Lung microvascular endothelial cell (primary cell): ENCODE results near the gene MSGN1. TPM values are rescaled to one million over a fixed set of nuclear protein-coding genes. Genes with fewer than 3 reads are reported as not detected.
"Not testable (repeated sequence)": the region's sequence is repeated elsewhere in the genome, so short reads cannot be mapped to it uniquely, and the experiment has no call there.

Experiments
- DNase-seq, 2 donors: peaks; one replicate each; pipeline versions ENCODE4 v3.0.0 to v3.0.0-alpha.2; 2010; ENCODE audit warnings: low read depth in 2 of 2
- total RNA-seq: library from RNA; depleted of rRNA; stranded (reverse); fragments of >200 nt; gene quantifications from 2 replicates; pipeline ENCODE4 v1.2.1, GENCODE V29; 2014

The MSGN1 gene
- total RNA-seq, 1 donor from 2014 or later, result not detected

DNA sequence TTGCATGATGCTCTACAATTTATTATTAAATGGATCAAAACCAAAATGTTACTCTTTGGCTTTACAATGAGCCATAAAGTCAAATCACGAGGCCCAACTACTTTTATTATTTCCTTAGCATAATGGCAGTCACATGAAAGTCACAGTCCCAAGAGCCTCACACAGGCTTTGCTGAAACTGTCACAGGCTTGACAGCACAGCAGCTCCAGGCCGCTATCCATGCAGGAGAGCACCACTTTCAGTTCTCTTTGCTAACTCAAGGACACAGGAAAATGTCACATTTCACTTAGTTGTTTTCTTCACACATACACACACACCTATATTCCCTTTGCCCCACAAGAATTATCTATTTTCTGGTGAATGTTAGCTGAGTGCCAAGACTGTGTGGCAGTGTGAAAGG lies 11.1 kb upstream of the MSGN1 start:
- DNase-seq, result no peak

- no peak for DNase-seq
Observed at GRCh38 chr2:17805717-17806363, 10.4 kb upstream of the MSGN1 start.

DNA sequence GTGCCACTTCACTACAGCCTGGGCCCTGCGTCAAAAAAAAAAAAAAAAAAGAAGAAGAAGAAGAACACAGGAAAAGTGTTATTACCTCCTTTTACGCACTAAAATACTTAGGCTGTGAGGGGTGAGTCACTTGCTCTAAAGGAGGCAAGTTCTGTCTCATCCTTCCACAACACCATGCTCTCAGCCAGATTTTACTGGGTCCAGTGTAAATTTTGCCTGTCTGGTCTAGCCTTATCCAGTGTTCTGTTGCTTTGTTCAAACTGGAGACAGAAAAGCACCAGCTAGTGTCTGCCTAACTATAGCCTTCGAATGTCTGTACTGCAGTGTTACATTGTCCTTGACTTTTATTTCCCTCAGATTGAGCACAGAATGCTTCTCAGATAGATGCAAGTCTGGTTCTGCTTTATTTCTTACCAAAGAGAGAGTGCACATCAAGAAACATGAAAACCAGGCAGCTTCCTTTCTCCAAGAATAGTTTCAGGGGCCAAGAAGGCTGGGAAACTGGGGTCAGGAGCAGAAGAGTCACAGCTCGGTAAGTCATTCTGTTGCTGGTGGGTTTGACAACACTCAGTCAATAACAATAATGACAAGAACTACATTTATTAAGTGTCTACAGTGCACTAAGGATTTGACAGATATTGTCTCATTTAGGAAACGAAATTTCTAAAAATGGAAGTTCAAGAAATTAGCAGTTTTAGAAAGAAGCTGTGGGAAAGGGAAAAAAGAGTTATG lies 3.1 kb upstream of the MSGN1 start:
- no peak for DNase-seq

DNA sequence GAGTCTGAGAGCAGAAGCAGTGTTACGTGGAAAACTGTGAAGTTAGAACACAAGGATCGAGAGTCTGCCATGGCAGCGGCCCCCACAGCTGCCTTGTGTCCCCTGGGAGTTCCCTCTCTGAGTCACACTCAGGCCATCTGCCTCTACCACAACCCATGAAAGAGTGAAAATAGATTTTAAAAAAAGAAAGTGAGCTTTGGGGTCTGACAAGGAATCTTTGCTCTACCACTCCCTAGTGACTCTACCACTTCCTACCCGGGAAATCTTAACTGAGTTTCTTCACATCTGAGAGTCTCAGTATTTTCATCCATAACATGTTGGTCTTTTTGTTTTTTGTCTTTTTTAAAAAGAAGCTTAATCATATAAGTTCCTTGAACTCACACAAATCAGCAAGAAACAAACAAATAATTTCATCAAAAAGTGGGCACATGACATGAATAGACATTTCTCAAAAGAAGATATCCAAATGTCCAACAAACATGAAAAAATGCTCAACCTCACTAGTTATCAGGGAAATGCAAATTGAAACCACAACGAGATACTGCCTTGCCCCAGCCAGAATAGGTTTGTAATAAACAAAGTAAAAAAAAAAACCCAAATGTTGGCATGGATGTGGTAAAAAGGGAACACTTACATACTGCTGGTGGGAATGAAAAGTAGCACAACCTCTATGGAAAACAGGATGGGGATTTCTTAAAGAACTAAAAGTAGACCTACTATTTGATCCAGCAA lies 2.4 kb upstream of the MSGN1 start:
- no peak for DNase-seq

DNA sequence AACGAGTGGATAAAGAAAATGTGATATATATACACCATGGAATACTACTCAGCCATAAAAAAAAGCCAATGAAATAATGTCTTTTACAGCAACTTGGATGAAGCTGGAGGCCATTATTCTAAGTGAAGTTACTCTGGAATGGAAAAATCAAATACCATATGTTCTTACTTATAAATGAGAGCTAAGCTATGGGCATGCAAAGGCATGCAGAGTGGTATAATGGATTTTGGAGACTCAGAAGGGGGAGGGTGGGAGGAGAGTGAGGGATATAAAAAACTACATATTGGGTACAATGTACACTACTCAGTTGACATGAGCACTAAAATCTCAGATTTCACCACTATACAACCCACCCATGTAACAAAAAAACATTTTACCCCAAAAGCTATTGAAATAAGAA lies 1.7 kb upstream of the MSGN1 start:
- no peak for DNase-seq

GRCh38 chr2:17815468-17816184 lies 634 bp upstream of the MSGN1 start:
- DNase-seq, result no peak

DNA sequence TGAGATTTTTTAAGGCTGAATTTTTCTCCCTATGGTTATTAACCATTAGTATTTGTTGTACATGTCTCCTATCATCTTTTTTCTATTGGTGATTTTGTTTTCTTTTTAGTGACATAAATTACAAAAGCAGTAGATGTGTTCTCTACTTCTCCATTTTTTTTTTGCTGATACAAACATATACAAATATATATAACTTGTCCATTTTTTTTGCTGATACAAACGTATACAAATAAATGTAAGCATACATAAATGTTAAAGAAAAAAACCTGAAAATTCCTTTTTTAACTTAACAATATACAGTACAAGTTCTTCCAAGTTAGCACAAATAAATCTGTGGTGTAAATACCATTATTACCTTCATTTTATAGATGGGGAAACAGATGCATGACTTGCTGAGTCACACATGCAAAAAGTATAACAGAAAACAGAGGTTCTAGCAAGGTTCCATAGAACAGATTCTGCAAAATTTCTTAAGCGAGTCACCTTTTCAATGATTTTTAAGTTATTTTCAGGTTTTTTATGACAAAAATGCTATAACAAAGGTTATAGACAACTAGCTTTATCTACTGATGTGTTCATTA lies 2.1 kb downstream of the MSGN1 start:
- DNase-seq, result no peak

DNA sequence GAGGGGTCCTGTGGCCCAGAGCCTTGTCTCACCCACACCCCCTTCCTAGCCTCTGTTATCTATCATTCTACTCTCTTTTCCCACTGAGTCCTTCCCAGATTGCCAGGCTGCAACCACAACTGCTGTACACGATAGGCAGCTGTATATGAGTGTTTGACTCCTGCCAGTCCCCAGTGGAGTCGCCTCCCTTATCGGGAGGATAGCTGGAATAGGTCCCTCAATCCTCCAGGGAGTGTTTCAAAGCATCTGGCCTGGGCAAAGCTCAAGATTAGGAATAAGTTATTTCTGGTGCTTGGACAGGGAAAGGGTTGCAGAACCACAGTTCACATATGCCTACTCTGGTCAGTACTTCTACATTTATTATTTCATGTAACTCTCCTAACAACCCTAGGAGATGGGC lies 4.8 kb downstream of the MSGN1 start:
- DNase-seq, result no peak

DNA sequence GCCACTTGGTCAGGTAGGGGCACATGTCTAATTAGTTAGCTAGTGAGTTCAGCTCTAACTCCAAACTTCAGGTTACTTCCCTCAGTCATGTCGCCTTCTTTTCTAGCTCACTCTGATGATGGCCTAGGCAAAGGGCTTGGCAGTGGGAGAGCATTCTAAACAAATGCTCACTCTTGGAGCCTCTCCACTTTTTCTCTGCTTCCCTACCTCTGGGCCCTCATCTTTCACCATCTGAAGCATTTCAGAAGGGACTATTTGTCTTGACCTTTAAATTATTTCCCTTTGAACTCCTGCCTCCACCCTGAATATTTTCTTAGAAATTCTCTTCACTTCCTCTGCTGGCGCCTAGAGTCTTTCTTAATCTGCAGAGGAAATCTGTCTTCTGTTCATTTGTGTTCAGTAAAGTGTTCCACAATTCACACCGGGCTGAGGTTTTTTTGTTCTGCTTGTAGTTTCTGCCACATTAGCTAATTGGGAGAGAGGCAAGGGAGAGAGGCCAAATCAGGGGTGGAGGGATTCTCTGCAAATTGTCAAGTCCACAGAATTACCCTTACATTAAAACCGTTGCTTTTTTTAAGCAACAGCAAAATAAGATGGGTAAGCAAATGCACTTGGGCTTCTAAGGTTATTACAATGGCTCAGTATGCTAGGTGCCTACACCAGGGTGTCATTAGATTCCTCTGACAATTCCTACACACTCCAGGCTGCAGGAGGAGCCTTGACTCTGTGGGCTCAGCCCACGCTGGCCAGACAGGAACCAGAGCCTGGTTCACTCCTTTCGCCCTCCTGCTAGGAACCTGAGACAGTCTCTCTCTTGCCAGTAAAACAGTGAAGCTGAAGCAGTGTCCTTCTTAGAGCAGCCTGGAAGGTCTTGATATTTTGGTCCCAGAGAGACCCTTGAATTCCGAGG lies 5.5 kb downstream of the MSGN1 start:
- no peak for DNase-seq

DNA sequence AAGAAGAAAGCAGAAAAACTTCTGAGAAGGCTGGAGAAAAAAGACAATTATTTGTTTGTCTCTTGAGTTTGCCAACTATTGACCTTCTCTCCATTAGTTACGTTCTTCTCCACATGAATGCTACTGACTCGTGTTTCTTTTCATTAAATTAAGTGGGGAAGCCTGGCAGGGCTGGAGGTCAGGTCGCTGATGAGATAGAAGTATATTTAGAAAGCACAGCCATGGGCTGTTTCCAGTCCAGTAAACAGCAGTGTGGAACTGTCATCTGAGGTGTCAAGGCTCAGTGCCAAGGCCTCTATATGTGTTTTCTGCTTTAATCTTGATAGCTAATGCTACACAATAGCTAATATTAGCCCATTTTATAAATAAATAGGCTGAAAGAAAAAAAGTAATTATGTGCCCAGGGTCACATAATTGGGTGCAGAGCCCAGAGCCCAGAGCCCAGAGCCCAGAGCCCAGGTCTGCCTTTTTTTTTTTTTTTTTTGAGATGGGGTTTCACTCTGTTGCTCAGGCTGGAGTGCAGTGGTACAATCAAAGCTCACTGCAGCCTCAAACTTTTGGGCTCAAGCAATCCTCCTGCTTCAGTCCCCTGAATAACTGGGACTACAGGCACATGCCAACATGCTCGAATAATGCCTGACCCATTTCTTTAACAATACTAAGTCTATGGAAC lies 6.3 kb downstream of the MSGN1 start:
- no peak for DNase-seq

DNA sequence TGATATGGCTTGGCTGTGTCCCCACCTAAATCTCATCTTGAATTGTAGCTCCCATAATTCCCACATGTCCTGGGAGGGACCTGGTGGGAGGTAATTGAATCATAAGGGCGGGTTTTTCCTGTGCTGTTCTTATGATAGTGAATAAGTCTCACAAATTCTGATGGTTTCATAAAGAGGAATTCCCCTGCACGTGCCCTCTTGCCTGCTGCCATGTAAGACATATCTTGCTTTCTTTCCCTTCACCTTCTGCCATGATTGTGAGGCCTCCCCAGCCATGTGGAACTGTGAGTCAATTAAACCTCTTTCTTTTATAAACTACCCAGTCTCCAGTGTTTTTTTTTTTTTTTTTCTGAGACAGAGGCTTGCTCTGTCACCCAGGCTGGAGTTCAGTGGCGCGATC lies 7.4 kb downstream of the MSGN1 start:
- DNase-seq, result not testable (repeated sequence)

DNA sequence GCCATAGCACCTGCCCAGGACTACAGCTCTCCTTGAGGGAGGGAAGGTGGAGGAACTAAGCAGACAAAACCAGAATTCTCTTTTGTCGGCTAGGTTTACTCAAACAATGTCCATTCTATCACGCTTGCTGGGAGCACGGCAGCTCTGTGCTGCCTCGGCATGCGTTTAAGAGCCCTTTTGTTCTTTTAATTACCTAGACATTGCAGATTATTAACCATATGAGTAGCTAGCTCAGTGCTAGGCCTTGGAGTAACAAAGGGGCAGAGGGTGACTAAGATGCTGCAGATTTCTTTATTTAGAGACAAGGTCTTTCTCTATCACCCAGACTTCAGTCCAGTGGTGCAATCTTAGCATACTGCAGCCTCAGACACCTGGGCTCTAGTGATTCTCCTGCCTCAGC lies 11.1 kb downstream of the MSGN1 start:
- no peak for DNase-seq

- DNase-seq, result no peak
Observed at GRCh38 chr2:17827785-17828184, 11.5 kb downstream of the MSGN1 start.

DNA sequence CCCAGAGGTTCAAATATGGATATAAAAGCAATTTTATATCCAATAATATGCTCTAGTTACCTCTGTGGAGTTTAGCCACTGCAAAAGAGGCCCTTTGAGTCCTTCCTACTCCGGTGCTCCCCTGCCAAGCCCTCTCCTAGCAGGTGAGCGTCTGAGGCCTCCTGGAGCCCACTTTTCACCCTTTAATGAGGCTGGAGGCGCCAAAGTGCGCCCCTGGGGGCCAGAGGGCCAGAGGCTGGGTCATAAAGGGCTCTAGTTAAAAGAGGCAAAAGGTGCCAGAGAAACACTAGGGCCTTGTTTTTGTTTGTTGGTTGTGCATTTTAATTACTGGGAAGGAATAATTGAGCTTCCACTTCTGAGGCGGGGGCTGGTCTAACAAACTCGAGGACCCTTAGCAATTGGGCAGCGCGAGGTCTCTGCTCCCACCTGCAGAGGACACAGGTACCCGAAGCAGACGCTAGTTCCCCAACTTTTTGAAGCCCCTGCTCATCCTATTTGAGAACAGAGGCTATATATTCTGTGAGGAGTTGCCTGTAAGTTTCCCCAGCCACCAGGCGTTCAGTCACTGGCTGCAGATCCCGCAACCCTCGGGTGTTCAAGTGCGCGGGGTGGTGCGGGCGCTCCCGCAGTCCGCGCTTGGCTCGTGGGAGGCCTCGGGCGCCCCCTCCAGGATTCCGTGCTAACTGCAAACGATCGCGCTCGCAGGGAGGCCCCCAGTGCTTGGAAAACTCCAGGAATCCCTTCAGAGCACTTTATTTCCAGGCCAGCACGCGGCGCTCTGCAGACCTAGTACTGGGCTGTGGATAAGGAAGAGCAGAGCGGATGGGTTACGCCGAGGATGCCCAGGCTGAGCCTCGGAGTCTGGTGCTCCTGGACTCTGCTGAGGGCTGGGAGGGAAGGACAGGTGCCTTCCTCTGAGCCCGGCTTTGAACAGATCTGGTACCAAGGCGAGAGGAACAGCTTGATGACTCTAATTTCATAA lies 14.1 kb downstream of the MSGN1 start:
- DNase-seq, result peak; percentile 79 to 88

DNA sequence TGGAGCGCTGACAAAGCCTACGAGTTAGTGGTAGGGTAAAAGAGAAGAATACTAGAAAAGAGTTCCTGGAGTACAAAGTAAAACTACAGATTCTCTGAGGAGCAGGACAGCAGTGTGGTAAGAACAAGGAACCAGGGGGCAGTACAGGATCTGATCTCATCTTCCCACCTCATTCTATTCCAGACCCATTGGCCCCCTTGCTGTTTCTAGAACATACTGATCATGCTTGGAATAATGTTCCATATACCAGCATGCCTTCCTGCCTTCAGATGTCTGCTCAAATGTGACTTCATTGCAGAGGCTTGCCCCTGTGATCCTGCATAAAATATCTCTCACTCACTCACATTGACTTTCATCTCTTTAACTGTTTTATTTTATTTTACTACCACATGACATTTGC lies 19.3 kb downstream of the MSGN1 start:
- DNase-seq, result no peak

DNA sequence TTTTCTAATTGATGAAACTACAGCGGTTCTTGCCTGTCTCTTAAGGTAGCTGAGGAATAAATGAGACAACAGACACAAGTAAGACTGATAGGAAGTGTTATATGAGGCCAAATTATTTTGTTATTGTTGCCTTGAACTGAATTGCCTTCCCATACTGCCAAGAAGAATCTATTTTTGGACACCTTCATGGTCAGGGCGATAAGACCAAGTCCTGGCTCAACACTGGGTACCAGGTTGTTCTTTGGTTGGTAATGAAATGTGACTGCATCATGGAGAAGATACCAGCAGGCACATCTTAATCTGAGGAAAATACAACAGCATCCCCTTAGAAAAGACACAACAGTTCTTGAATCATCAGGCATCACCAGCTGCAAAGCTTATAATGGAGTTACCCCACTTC lies 23.7 kb downstream of the MSGN1 start:
- no peak for DNase-seq

GRCh38 chr2:17843457-17843856 lies 27.2 kb downstream of the MSGN1 start:
- no peak for DNase-seq

GRCh38 chr2:17845806-17846205 lies 29.5 kb downstream of the MSGN1 start:
- no peak for DNase-seq

DNA sequence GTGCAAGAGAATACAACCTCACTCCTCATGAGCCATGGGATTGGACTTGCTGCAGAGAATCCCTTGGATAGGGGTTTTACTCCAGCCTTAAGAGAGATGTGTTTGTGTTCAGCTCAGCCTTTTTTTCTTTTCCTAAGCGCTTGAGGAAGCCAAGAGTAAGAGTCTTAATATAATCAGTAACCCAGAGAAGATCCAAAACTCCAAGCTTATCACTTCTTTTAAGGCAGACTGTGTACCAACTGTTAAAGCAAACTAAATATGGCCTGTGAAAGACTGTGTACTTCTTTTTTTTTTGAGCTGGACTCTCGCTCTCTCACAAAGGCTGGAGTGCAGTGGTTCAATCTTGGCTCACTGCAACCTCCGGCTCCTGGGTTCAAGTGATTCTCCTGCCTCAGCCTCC lies 30.4 kb downstream of the MSGN1 start:
- DNase-seq, result no peak
